ENCODE results near the gene POLR2A.
A peak's percentile ranks its signal among the peaks of the same experiment; 100 is the strongest.

DNA sequence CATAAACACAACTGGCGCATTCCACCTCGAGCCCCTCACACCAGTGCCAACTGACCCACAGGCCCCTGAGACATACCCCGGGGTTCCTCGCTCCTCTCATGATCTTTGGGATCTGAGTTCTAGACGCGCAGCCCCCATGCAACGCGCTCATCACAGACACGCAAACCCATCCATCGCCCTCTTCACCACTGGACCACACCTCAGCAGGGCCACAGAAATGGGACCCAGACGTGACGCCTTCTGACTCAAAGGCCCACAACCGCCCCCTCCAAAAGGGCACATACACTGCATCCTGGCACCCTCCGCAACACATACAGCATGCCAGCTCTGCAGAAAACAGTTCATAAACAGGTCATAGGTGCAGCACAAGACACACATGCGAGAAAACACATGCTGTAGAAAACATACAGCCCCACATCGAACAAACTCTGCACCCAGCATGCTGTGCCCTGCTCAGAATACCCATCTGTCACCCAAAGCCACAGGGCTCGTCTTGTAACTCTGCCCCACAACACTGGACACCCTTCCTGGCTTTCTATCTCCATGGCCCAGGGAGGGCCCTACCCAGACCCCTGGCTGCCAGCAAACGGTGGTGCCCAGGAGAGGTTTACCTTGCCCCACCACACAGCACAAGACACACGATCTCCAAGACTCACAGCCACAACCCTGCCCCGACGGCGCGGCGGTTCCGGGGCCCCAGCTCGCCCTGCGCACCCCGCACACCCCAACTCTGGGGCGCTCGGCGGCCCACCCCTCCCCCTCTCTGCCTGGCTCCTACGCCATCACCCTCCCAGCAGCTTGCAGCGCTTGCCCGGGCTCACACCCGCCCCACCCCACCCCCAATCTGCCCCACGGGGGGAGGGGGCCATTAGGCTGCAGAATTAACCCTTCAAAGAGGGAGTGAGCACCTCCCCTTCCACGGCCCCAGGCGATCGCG lies 5.6 kb upstream of the POLR2A start:
- TF ChIP-seq, protein P1, sequence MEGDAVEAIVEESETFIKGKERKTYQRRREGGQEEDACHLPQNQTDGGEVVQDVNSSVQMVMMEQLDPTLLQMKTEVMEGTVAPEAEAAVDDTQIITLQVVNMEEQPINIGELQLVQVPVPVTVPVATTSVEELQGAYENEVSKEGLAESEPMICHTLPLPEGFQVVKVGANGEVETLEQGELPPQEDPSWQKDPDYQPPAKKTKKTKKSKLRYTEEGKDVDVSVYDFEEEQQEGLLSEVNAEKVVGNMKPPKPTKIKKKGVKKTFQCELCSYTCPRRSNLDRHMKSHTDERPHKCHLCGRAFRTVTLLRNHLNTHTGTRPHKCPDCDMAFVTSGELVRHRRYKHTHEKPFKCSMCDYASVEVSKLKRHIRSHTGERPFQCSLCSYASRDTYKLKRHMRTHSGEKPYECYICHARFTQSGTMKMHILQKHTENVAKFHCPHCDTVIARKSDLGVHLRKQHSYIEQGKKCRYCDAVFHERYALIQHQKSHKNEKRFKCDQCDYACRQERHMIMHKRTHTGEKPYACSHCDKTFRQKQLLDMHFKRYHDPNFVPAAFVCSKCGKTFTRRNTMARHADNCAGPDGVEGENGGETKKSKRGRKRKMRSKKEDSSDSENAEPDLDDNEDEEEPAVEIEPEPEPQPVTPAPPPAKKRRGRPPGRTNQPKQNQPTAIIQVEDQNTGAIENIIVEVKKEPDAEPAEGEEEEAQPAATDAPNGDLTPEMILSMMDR (tag by site-specific recombination; IDR thresholded peaks at IDR 0.05) = peak; percentile 24; the same call in 1 of the 2 replicates
- TF ChIP-seq GFI1B (tag by site-specific recombination; IDR thresholded peaks at IDR 0.05) (no peak), ZFP41 (tag by site-specific recombination; IDR thresholded peaks at IDR 0.05; ENCODE audit: borderline replicate concordance) (no peak), ZNF747 (tag by site-specific recombination; IDR thresholded peaks at IDR 0.05) (no peak), REPIN1 (tag by site-specific recombination; IDR thresholded peaks at IDR 0.05; ENCODE audit: low read depth) (no peak), MYNN (tag by site-specific recombination; IDR thresholded peaks at IDR 0.05; ENCODE audit: borderline replicate concordance) (no peak), HOXD13 (CRISPR knock-in tag; IDR thresholded peaks at IDR 0.05; ENCODE audit: borderline replicate concordance) (no peak), ZNF629 (tag by site-specific recombination; IDR thresholded peaks at IDR 0.05) (peak; percentile 48), GLI4 (tag by site-specific recombination; IDR thresholded peaks at IDR 0.05) (no peak), KLF10 (tag by site-specific recombination; IDR thresholded peaks at IDR 0.05) (no peak), ZNF248 (tag by site-specific recombination; IDR thresholded peaks at IDR 0.05) (no peak), ZNF292 (tag by site-specific recombination; IDR thresholded peaks at IDR 0.05; ENCODE audit: borderline replicate concordance, low read depth) (no peak), OSR2 (tag by site-specific recombination; IDR thresholded peaks at IDR 0.05) (no peak)
- TF ChIP-seq, protein P2, sequence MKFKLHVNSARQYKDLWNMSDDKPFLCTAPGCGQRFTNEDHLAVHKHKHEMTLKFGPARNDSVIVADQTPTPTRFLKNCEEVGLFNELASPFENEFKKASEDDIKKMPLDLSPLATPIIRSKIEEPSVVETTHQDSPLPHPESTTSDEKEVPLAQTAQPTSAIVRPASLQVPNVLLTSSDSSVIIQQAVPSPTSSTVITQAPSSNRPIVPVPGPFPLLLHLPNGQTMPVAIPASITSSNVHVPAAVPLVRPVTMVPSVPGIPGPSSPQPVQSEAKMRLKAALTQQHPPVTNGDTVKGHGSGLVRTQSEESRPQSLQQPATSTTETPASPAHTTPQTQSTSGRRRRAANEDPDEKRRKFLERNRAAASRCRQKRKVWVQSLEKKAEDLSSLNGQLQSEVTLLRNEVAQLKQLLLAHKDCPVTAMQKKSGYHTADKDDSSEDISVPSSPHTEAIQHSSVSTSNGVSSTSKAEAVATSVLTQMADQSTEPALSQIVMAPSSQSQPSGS (tag by site-specific recombination; IDR thresholded peaks at IDR 0.05; ENCODE audit: low read depth) = no peak

Measured in HEK293 (cell line).